ENCODE data around the gene ADGRV1. TPM values are rescaled to one million over a fixed set of nuclear protein-coding genes. Genes with fewer than 3 reads are reported as not detected.
A peak's percentile ranks its signal among the peaks of the same experiment; 100 is the strongest.

The ADGRV1 gene
- polyA plus RNA-seq, 2 donors: 0.82 to 1.6 TPM

DNA sequence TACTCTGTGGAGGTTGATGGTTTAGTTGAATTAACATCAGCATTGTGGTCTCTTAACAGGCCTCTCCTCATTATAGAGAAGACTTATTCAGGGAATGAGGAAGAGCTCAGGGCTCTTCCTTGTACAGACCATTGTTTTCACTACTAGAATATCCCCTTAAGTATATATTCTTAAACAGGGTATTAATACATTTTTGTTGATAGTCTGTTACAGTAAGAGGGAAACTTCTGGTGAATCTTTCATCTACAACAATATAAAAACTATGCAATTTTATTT, 330.7 kb downstream of the ADGRV1 start:
- Histone ChIP-seq H3K4me3 (ENCODE audit: low read depth in 1 of 2, low read length in 2 of 2) (no peak overlapping the region), H3K36me3 (ENCODE audit: control insufficient read depth in 2 of 2, insufficient read depth in 2 of 2, low read length in 1 of 2) (no peaks in the 10 kb centered on the region), H3K4me1 (ENCODE audit: control insufficient read depth in 2 of 2, insufficient read depth in 2 of 2, low read length in 1 of 2) (peaks cover 0 to 2% of the 10 kb centered on the region in 2 donors), H3K27me3 (ENCODE audit: control insufficient read depth in 1 of 2, insufficient read depth in 2 of 2, low read length in 2 of 2) (no peaks in the 10 kb centered on the region), H3K9me3 (ENCODE audit: control insufficient read depth in 2 of 2, insufficient read depth in 1 of 2, low read depth in 1 of 2, low read length in 1 of 2) (no peaks in the 10 kb centered on the region), H3K27ac (ENCODE audit: low read depth in 2 of 2, low read length in 1 of 2) (peak overlapping the region in 1 of 2 donors; percentile 70)

DNA sequence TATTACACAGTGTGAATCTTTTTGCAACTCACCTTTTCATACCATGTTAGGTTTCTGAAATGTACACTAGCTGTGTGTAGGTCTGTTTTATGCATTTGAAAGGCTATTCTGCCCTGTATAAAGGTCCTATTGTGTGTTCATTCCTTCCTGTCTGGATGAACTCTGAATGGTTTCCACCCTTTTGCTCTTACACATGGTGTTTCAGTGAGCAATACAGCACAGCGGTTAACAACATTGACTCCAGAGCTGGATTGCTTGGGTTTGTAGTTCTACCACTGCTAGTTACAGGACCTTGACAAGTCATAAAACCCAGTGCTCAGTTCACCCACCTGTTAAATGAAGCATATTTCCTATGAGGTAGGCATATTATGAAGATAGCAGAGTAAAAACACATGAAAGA, 331.6 kb downstream of the ADGRV1 start:
- no peaks in the 10 kb centered on the region for H3K36me3 ChIP-seq (ENCODE audit: control insufficient read depth in 2 of 2, insufficient read depth in 2 of 2, low read length in 1 of 2)
- no peaks in the 10 kb centered on the region for H3K4me1 ChIP-seq (ENCODE audit: control insufficient read depth in 2 of 2, insufficient read depth in 2 of 2, low read length in 1 of 2)
- no peaks in the 10 kb centered on the region for H3K9me3 ChIP-seq (ENCODE audit: control insufficient read depth in 2 of 2, insufficient read depth in 1 of 2, low read depth in 1 of 2, low read length in 1 of 2)
- no peak overlapping the region for H3K27ac ChIP-seq (ENCODE audit: low read depth in 2 of 2, low read length in 1 of 2)
- H3K4me3 ChIP-seq (ENCODE audit: low read depth in 1 of 2, low read length in 2 of 2): no peak overlapping the region
- H3K27me3 ChIP-seq (ENCODE audit: control insufficient read depth in 1 of 2, insufficient read depth in 2 of 2, low read length in 2 of 2): no peaks in the 10 kb centered on the region
- WGBS, 2 donors: 88 to 96% methylated on average over 1 of the region's 1 CpG

- Histone ChIP-seq H3K9me3 (ENCODE audit: control insufficient read depth in 2 of 2, insufficient read depth in 1 of 2, low read depth in 1 of 2, low read length in 1 of 2) (no peaks in the 10 kb centered on the region), H3K27me3 (ENCODE audit: control insufficient read depth in 1 of 2, insufficient read depth in 2 of 2, low read length in 2 of 2) (no peaks in the 10 kb centered on the region), H3K4me3 (ENCODE audit: low read depth in 1 of 2, low read length in 2 of 2) (no peak overlapping the region), H3K36me3 (ENCODE audit: control insufficient read depth in 2 of 2, insufficient read depth in 2 of 2, low read length in 1 of 2) (no peaks in the 10 kb centered on the region), H3K4me1 (ENCODE audit: control insufficient read depth in 2 of 2, insufficient read depth in 2 of 2, low read length in 1 of 2) (no peaks in the 10 kb centered on the region), H3K27ac (ENCODE audit: low read depth in 2 of 2, low read length in 1 of 2) (no peak overlapping the region)
- WGBS, 2 donors: 92 to 97% methylated on average over 2 of the region's 2 CpGs
These were observed 336.3 kb downstream of the ADGRV1 start for GRCh38 chr5:90894866-90895420.

GRCh38 chr5:90897618-90898017, 339.0 kb downstream of the ADGRV1 start:
- Histone ChIP-seq H3K9me3 (ENCODE audit: control insufficient read depth in 2 of 2, insufficient read depth in 1 of 2, low read depth in 1 of 2, low read length in 1 of 2) (no peaks in the 10 kb centered on the region), H3K4me3 (ENCODE audit: low read depth in 1 of 2, low read length in 2 of 2) (no peak overlapping the region), H3K36me3 (ENCODE audit: control insufficient read depth in 2 of 2, insufficient read depth in 2 of 2, low read length in 1 of 2) (no peaks in the 10 kb centered on the region), H3K27me3 (ENCODE audit: control insufficient read depth in 1 of 2, insufficient read depth in 2 of 2, low read length in 2 of 2) (no peaks in the 10 kb centered on the region), H3K4me1 (ENCODE audit: control insufficient read depth in 2 of 2, insufficient read depth in 2 of 2, low read length in 1 of 2) (no peaks in the 10 kb centered on the region), H3K27ac (ENCODE audit: low read depth in 2 of 2, low read length in 1 of 2) (peak overlapping the region; percentile 18 to 33)
- 66 to 70% methylated on average over 2 of the region's 2 CpGs for WGBS, 2 donors

- Histone ChIP-seq H3K4me3 (ENCODE audit: low read depth in 1 of 2, low read length in 2 of 2) (no peak overlapping the region), H3K36me3 (ENCODE audit: control insufficient read depth in 2 of 2, insufficient read depth in 2 of 2, low read length in 1 of 2) (no peaks in the 10 kb centered on the region), H3K27me3 (ENCODE audit: control insufficient read depth in 1 of 2, insufficient read depth in 2 of 2, low read length in 2 of 2) (no peaks in the 10 kb centered on the region), H3K27ac (ENCODE audit: low read depth in 2 of 2, low read length in 1 of 2) (peak overlapping the region in 1 of 2 donors; percentile 52), H3K4me1 (ENCODE audit: control insufficient read depth in 2 of 2, insufficient read depth in 2 of 2, low read length in 1 of 2) (no peaks in the 10 kb centered on the region), H3K9me3 (ENCODE audit: control insufficient read depth in 2 of 2, insufficient read depth in 1 of 2, low read depth in 1 of 2, low read length in 1 of 2) (no peaks in the 10 kb centered on the region)
- 86 to 88% methylated on average over 4 of the region's 4 CpGs for WGBS, 2 donors
These were observed 339.9 kb downstream of the ADGRV1 start for GRCh38 chr5:90898326-90899013.

- H3K27ac ChIP-seq (ENCODE audit: low read depth in 2 of 2, low read length in 1 of 2): no peak overlapping the region
- H3K36me3 ChIP-seq (ENCODE audit: control insufficient read depth in 2 of 2, insufficient read depth in 2 of 2, low read length in 1 of 2): no peaks in the 10 kb centered on the region
- WGBS, 2 donors: 58 to 60% methylated on average over 2 of the region's 2 CpGs
- no peak overlapping the region for H3K4me3 ChIP-seq (ENCODE audit: low read depth in 1 of 2, low read length in 2 of 2)
- H3K9me3 ChIP-seq (ENCODE audit: control insufficient read depth in 2 of 2, insufficient read depth in 1 of 2, low read depth in 1 of 2, low read length in 1 of 2): no peaks in the 10 kb centered on the region
- H3K27me3 ChIP-seq (ENCODE audit: control insufficient read depth in 1 of 2, insufficient read depth in 2 of 2, low read length in 2 of 2): no peaks in the 10 kb centered on the region
- no peaks in the 10 kb centered on the region for H3K4me1 ChIP-seq (ENCODE audit: control insufficient read depth in 2 of 2, insufficient read depth in 2 of 2, low read length in 1 of 2)
These were observed 340.5 kb downstream of the ADGRV1 start for GRCh38 chr5:90899014-90899604.

- Histone ChIP-seq H3K36me3 (ENCODE audit: control insufficient read depth in 2 of 2, insufficient read depth in 2 of 2, low read length in 1 of 2) (no peaks in the 10 kb centered on the region), H3K4me1 (ENCODE audit: control insufficient read depth in 2 of 2, insufficient read depth in 2 of 2, low read length in 1 of 2) (no peaks in the 10 kb centered on the region), H3K27ac (ENCODE audit: low read depth in 2 of 2, low read length in 1 of 2) (no peak overlapping the region), H3K4me3 (ENCODE audit: low read depth in 1 of 2, low read length in 2 of 2) (no peak overlapping the region), H3K9me3 (ENCODE audit: control insufficient read depth in 2 of 2, insufficient read depth in 1 of 2, low read depth in 1 of 2, low read length in 1 of 2) (no peaks in the 10 kb centered on the region), H3K27me3 (ENCODE audit: control insufficient read depth in 1 of 2, insufficient read depth in 2 of 2, low read length in 2 of 2) (no peaks in the 10 kb centered on the region)
These were observed 342.7 kb downstream of the ADGRV1 start for GRCh38 chr5:90901261-90901660.

DNA sequence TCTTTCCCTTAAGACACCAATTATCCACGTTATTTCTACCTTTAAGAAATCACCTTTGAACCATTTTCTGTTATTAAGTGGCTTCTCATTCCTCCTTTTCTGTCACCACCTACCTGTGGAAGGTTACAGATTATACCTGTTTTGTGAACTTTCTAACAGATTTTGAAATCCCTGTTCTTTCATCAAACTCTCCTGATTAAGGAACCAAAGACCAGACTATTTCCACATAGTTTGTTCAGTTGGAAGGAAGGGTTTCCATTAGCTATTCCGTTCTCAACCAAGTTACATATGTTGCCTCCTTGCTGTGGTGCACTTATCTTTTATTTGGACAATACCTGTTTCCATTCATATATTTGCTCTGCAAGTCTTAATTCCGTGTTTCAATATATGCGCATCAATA, 343.6 kb downstream of the ADGRV1 start:
- WGBS, 2 donors: 87 to 91% methylated on average over 4 of the region's 4 CpGs
- Histone ChIP-seq H3K4me3 (ENCODE audit: low read depth in 1 of 2, low read length in 2 of 2) (no peak overlapping the region), H3K27ac (ENCODE audit: low read depth in 2 of 2, low read length in 1 of 2) (no peak overlapping the region), H3K9me3 (ENCODE audit: control insufficient read depth in 2 of 2, insufficient read depth in 1 of 2, low read depth in 1 of 2, low read length in 1 of 2) (no peaks in the 10 kb centered on the region), H3K4me1 (ENCODE audit: control insufficient read depth in 2 of 2, insufficient read depth in 2 of 2, low read length in 1 of 2) (no peaks in the 10 kb centered on the region), H3K27me3 (ENCODE audit: control insufficient read depth in 1 of 2, insufficient read depth in 2 of 2, low read length in 2 of 2) (no peaks in the 10 kb centered on the region), H3K36me3 (ENCODE audit: control insufficient read depth in 2 of 2, insufficient read depth in 2 of 2, low read length in 1 of 2) (no peaks in the 10 kb centered on the region)

DNA sequence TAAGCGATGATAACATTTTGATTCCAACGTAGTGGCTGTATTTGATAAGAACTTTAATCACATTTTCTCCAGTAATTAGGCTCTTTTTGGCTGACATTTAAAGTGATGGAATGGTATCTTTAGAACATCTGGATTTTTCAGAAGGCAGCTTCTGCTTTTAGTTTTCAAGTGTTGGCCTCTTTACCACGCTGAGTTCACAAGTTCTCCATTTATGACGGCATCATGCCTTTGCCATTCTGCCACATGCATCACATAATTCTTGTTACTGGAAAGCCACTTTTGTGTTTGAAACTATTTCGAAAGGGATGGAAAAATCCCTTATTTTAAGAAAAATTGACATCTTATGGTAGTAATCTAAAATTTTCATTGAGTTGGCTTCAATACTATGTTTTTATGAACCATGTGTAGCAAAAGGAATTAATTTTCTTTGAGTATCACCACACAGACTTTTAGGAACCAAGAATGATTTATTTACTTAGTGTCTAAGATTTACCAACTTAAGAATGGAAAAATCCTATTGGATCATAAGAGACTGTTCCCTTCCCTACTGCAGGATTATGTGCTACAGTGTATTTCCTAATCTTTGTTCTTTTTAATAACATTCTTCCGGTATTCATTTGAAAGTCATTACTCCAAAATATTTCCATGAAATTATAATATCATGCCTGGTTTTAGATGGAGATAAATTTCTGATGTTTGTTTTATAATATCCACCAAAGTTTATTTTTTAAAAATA, 344.2 kb downstream of the ADGRV1 start:
- no peaks in the 10 kb centered on the region for H3K36me3 ChIP-seq (ENCODE audit: control insufficient read depth in 2 of 2, insufficient read depth in 2 of 2, low read length in 1 of 2)
- no peaks in the 10 kb centered on the region for H3K27me3 ChIP-seq (ENCODE audit: control insufficient read depth in 1 of 2, insufficient read depth in 2 of 2, low read length in 2 of 2)
- no peaks in the 10 kb centered on the region for H3K9me3 ChIP-seq (ENCODE audit: control insufficient read depth in 2 of 2, insufficient read depth in 1 of 2, low read depth in 1 of 2, low read length in 1 of 2)
- H3K27ac ChIP-seq (ENCODE audit: low read depth in 2 of 2, low read length in 1 of 2): no peak overlapping the region
- 82 to 83% methylated on average over 6 of the region's 6 CpGs for WGBS, 2 donors
- H3K4me3 ChIP-seq (ENCODE audit: low read depth in 1 of 2, low read length in 2 of 2): no peak overlapping the region
- H3K4me1 ChIP-seq (ENCODE audit: control insufficient read depth in 2 of 2, insufficient read depth in 2 of 2, low read length in 1 of 2): no peaks in the 10 kb centered on the region

All from esophagus (tissue), 2 donors.